ENCODE data around the gene UFC1. TPM values are rescaled to one million over a fixed set of nuclear protein-coding genes. Genes with fewer than 3 reads are reported as not detected.
"Not testable (repeated sequence)": the region's sequence is repeated elsewhere in the genome, so short reads cannot be mapped to it uniquely, and the experiment has no call there.

Gene UFC1
- total and polyA plus RNA-seq, 7 donors: 56.6 to 141 (median 76.2) TPM

GRCh38 chr1:161113915-161114314 lies 39.9 kb upstream of the UFC1 start:
- intact Hi-C loops (cut with DNase I): no loop called here
- Histone ChIP-seq H3K4me1 (peaks cover 52% of the 10 kb centered on the region), H3K27ac (peak overlapping the region; percentile 7), H3K4me3 (no peak overlapping the region), H3K9me3 (no peaks in the 10 kb centered on the region), H3K36me3 (ENCODE audit: insufficient read depth in 1 of 2, low read depth in 1 of 2) (peaks cover 3 to 12% of the 10 kb centered on the region in 2 donors), H3K27me3 (ENCODE audit: insufficient read depth in 3 of 3, low read length in 2 of 3) (no peaks in the 10 kb centered on the region)
- ATAC-seq (no peak), DNase-seq (no peak)
- WGBS, 3 donors: 85 to 90% (median 85%) methylated on average over 1 of the region's 1 CpG
- TF ChIP-seq, protein P1, sequence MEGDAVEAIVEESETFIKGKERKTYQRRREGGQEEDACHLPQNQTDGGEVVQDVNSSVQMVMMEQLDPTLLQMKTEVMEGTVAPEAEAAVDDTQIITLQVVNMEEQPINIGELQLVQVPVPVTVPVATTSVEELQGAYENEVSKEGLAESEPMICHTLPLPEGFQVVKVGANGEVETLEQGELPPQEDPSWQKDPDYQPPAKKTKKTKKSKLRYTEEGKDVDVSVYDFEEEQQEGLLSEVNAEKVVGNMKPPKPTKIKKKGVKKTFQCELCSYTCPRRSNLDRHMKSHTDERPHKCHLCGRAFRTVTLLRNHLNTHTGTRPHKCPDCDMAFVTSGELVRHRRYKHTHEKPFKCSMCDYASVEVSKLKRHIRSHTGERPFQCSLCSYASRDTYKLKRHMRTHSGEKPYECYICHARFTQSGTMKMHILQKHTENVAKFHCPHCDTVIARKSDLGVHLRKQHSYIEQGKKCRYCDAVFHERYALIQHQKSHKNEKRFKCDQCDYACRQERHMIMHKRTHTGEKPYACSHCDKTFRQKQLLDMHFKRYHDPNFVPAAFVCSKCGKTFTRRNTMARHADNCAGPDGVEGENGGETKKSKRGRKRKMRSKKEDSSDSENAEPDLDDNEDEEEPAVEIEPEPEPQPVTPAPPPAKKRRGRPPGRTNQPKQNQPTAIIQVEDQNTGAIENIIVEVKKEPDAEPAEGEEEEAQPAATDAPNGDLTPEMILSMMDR (IDR thresholded peaks at IDR 0.05): no peak

DNA sequence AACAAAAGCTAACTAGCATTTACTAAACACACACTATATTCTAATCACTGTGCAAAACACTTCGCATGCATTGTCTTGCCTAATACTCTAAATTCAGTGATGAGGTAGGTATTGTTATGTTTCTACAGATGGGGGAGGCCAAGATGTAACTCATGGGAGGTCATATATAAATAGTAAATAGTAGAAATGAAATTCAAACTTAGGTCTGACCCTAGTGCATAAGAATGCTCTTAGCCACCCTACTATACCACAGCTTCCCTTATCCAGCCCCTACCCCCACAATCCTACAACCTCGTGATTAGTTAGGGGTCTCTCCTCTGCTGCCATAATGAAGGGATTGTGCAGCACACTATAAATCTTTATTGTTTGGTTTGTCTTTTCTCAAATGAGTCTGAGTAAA lies 39.2 kb upstream of the UFC1 start:
- H3K27ac ChIP-seq: peak overlapping the region; percentile 54
- H3K27me3 ChIP-seq (ENCODE audit: insufficient read depth in 3 of 3, low read length in 2 of 3): no peaks in the 10 kb centered on the region
- no peak for DNase-seq
- intact Hi-C loops (cut with DNase I): no loop called here
- H3K36me3 ChIP-seq (ENCODE audit: insufficient read depth in 1 of 2, low read depth in 1 of 2): peaks cover 3 to 10% of the 10 kb centered on the region in 2 donors
- peaks cover 58% of the 10 kb centered on the region for H3K4me1 ChIP-seq
- H3K9me3 ChIP-seq: no peaks in the 10 kb centered on the region
- 51 to 81% (median 71%) methylated on average over 2 of the region's 2 CpGs for WGBS, 3 donors
- ATAC-seq: peak in 1 of 4 donors; percentile 12
- TF ChIP-seq, protein P1 (IDR thresholded peaks at IDR 0.05): no peak
- peak overlapping the region; percentile 83 for H3K4me3 ChIP-seq

- peak; percentile 45 to 78 for DNase-seq
- peak overlapping the region; percentile 83 for H3K4me3 ChIP-seq
- ATAC-seq: peak; percentile 56 to 74 (median 70)
- TF ChIP-seq, protein P1 (IDR thresholded peaks at IDR 0.05): no peak
- 37 to 48% (median 39%) methylated on average over 12 of the region's 12 CpGs for WGBS, 3 donors
- no peaks in the 10 kb centered on the region for H3K27me3 ChIP-seq (ENCODE audit: insufficient read depth in 3 of 3, low read length in 2 of 3)
- H3K9me3 ChIP-seq: no peaks in the 10 kb centered on the region
- H3K4me1 ChIP-seq: peaks cover 63% of the 10 kb centered on the region
- peaks cover 3 to 10% of the 10 kb centered on the region in 2 donors for H3K36me3 ChIP-seq (ENCODE audit: insufficient read depth in 1 of 2, low read depth in 1 of 2)
- intact Hi-C loops (cut with DNase I): no loop called here
- peak overlapping the region; percentile 97 for H3K27ac ChIP-seq
Measured at GRCh38 chr1:161115132-161115711, 38.6 kb upstream of the UFC1 start.

GRCh38 chr1:161115961-161116360 lies 37.8 kb upstream of the UFC1 start:
- intact Hi-C loops (cut with DNase I): not testable (repeated sequence)

DNA sequence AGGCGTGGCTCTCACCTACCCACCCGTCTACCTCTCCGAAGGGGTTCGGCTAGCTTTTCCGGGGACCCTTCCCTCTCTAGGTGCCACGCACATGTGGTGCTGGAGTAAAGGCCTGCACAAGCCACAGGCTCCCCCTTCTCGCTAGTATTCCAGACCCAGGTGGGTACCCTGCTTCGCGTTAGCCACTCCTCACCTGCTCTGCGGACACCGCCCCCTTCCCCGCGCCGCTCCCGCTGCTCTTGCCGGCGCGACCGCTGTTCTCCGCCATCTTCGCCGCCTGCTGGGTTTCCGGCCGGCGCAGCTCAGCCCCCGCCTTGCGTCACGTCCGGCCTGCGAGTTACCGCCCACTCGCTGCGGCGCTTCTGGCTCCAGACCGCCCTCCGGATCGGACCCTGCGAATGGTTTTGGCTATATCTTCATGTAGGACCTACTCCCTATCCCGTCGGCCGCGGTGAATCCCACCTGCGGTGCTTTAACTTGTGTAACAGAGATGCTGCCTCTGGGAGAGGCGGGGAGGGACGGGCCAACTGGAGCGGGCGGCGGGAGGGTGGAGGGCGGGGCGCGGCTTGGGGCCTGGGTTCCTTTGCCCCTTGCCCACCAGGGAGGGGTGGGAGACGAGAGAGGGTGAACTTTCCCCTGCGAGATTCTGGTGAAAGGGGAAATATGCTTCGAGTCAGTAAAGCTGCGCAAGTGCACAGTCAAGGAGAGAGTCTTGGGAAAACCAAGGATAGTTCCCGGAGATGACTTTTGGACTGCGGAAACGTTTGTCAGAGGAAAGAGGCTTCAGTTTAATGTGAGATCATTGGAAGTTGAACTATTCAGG lies 35.8 kb upstream of the UFC1 start, which contains the start of the genes NIT1 and PFDN2:
TSS of gene NIT1 (plus strand) at position 347 of the 823 bp plus-strand sequence. CDS start at position 419, 72 bp downstream.
TSS of gene PFDN2 (minus strand) at position 279 of the 823 bp plus-strand sequence. CDS start at position 268, 11 bp downstream.
- Histone ChIP-seq H3K4me1 (peaks cover 54% of the 10 kb centered on the region), H3K27me3 (ENCODE audit: insufficient read depth in 3 of 3, low read length in 2 of 3) (no peaks in the 10 kb centered on the region), H3K4me3 (peak within 1 kb of the TSS; percentile 83), H3K36me3 (ENCODE audit: insufficient read depth in 1 of 2, low read depth in 1 of 2) (peaks cover 0 to 37% of the 10 kb centered on the region in 2 donors), H3K9me3 (no peaks in the 10 kb centered on the region), H3K27ac (peak within 1 kb of the TSS; percentile 97)
- peak; percentile 89 to 93 for DNase-seq
- WGBS, 3 donors: 0 to 1% (median 0%) methylated on average over 56 to 58 of the region's 58 CpGs
- TF ChIP-seq, protein P1 (IDR thresholded peaks at IDR 0.05): no peak
- intact Hi-C loops (cut with DNase I): no loop called here
- ATAC-seq: peak; percentile 82 to 91 (median 86)

More at GRCh38 chr1:161115961-161116360, 37.8 kb upstream of the UFC1 start:
- not testable (repeated sequence) for H3K27me3 ChIP-seq (ENCODE audit: insufficient read depth in 3 of 3, low read length in 2 of 3); ATAC-seq; H3K9me3 ChIP-seq; DNase-seq
- Histone ChIP-seq H3K36me3 (ENCODE audit: insufficient read depth in 1 of 2, low read depth in 1 of 2) (peaks cover 3 to 17% of the 10 kb centered on the region in 2 donors), H3K4me1 (peaks cover 63% of the 10 kb centered on the region), H3K27ac (peak overlapping the region; percentile 97), H3K4me3 (peak overlapping the region; percentile 83)
- WGBS, 3 donors: 85 to 88% (median 87%) methylated on average over 6 of the region's 6 CpGs
